ENCODE data around the gene ACVR1. TPM values are rescaled to one million over a fixed set of nuclear protein-coding genes. Genes with fewer than 3 reads are reported as not detected.

ACVR1 gene
- total and polyA plus RNA-seq, 2 experiments from 2014 or later, result 8.9 to 21.5 TPM

- TF ChIP-seq STAT1 (IDR thresholded peaks at IDR 0.05; ENCODE audit: unreplicated experiment) (no peak), EZH2phosphoT487 (IDR thresholded peaks at IDR 0.05; ENCODE audit: unreplicated experiment) (no peak), ZNF331 (CRISPR knock-in tag; IDR thresholded peaks at IDR 0.05; ENCODE audit: low read depth) (no peak), REST (IDR thresholded peaks at IDR 0.05; ENCODE audit: unreplicated experiment) (no peak), ZNF114 (CRISPR knock-in tag; IDR thresholded peaks at IDR 0.05) (no peak), JUNB (IDR thresholded peaks at IDR 0.05; ENCODE audit: unreplicated experiment) (no peak)
These were observed 83.6 kb downstream of the ACVR1 start (continued) for GRCh38 chr2:157792335-157793052.

- no peaks in the 10 kb centered on the region for H3K9me3 Mint-ChIP-seq
These were observed 85.3 kb downstream of the ACVR1 start for GRCh38 chr2:157790780-157791179.

More at GRCh38 chr2:157790780-157791179, 85.3 kb downstream of the ACVR1 start:
- Histone ChIP-seq H4K20me1 (replicated peaks; ENCODE audit: insufficient read depth) (no peaks in the 10 kb centered on the region), H3K9me2 (ENCODE audit: insufficient read depth) (peaks cover 4% of the 10 kb centered on the region; the same call in 1 of the 2 replicates), H3K4me1 (ENCODE audit: insufficient read depth) (peaks cover 23% of the 10 kb centered on the region), H2AFZ (no peak overlapping the region), H3K4me2 (no peak overlapping the region), H3K79me2 (replicated peaks; ENCODE audit: insufficient read depth) (no peaks in the 10 kb centered on the region; the same call in 1 of the 2 replicates), H3K27ac (ENCODE audit: low read depth) (no peak overlapping the region), H3F3A (replicated peaks; ENCODE audit: low read depth) (no peaks in the 10 kb centered on the region), H3K27me3 (ENCODE audit: insufficient read depth) (no peaks in the 10 kb centered on the region), H3K4me3 (no peak overlapping the region), H3K36me3 (ENCODE audit: insufficient read depth) (no peaks in the 10 kb centered on the region)
- ATAC-seq (no peak), DNase-seq (ENCODE audit: low spot score) (no peak)
- Mint-ChIP-seq H3K4me1 (peaks cover 24% of the 10 kb centered on the region), H3K27me3 (ENCODE audit: insufficient read depth, low read depth, poor library complexity) (no peaks in the 10 kb centered on the region), H3K36me3 (ENCODE audit: low read depth) (no peaks in the 10 kb centered on the region), H3K4me3 (no peak overlapping the region), H3K27ac (no peak overlapping the region)
- TF ChIP-seq ZNF331 (CRISPR knock-in tag; IDR thresholded peaks at IDR 0.05; ENCODE audit: low read depth) (no peak), EZH2phosphoT487 (IDR thresholded peaks at IDR 0.05; ENCODE audit: unreplicated experiment) (no peak), POLR2AphosphoS5 (IDR thresholded peaks at IDR 0.05; ENCODE audit: low read depth) (no peak), CTCF (conservative IDR thresholded peaks at IDR 0.05; ENCODE audit: low read depth in 2 of 2) (no peak), NANOG (IDR thresholded peaks at IDR 0.05; ENCODE audit: borderline replicate concordance) (no peak), ETS1 (IDR thresholded peaks at IDR 0.05) (no peak), ZNF462 (CRISPR knock-in tag; IDR thresholded peaks at IDR 0.05) (no peak), STAT1 (IDR thresholded peaks at IDR 0.05; ENCODE audit: unreplicated experiment) (no peak)

Measured in GM23338 (cell line).